ENCODE results near the gene LDLRAD4.
A peak's percentile ranks its signal among the peaks of the same experiment; 100 is the strongest.

Gene LDLRAD4

GRCh38 chr18:13422541-13423147 is 204.1 kb downstream of the LDLRAD4 start:
- no peak for DNase-seq (ENCODE audit: low read depth in 4 of 4, low spot score in 1 of 4)

- DNase-seq (ENCODE audit: low read depth in 4 of 4, low spot score in 1 of 4), result no peak
Measured at GRCh38 chr18:13423352-13423751, 204.8 kb downstream of the LDLRAD4 start.

GRCh38 chr18:13424363-13424762 is 205.8 kb downstream of the LDLRAD4 start:
- no peak for DNase-seq (ENCODE audit: low read depth in 4 of 4, low spot score in 1 of 4)

GRCh38 chr18:13425357-13426091 is 207.0 kb downstream of the LDLRAD4 start:
- no peak for DNase-seq (ENCODE audit: low read depth in 4 of 4, low spot score in 1 of 4)

GRCh38 chr18:13427354-13427753 is 208.8 kb downstream of the LDLRAD4 start:
- no peak for DNase-seq (ENCODE audit: low read depth in 4 of 4, low spot score in 1 of 4)

- no peak for DNase-seq (ENCODE audit: low read depth in 4 of 4, low spot score in 1 of 4)
Measured at GRCh38 chr18:13428319-13428718, 209.8 kb downstream of the LDLRAD4 start.

GRCh38 chr18:13429016-13429415 is 210.5 kb downstream of the LDLRAD4 start:
- no peak for DNase-seq (ENCODE audit: low read depth in 4 of 4, low spot score in 1 of 4)

- no peak for DNase-seq (ENCODE audit: low read depth in 4 of 4, low spot score in 1 of 4)
Measured at GRCh38 chr18:13429884-13430510, 211.4 kb downstream of the LDLRAD4 start.

- DNase-seq (ENCODE audit: low read depth in 4 of 4, low spot score in 1 of 4), result no peak
Measured at GRCh38 chr18:13430663-13431062, 212.1 kb downstream of the LDLRAD4 start.

- DNase-seq (ENCODE audit: low read depth in 4 of 4, low spot score in 1 of 4), result no peak
Measured at GRCh38 chr18:13431886-13432285, 213.3 kb downstream of the LDLRAD4 start.

GRCh38 chr18:13433125-13433524 is 214.6 kb downstream of the LDLRAD4 start:
- DNase-seq (ENCODE audit: low read depth in 4 of 4, low spot score in 1 of 4), result no peak

- no peak for DNase-seq (ENCODE audit: low read depth in 4 of 4, low spot score in 1 of 4)
Measured at GRCh38 chr18:13433685-13434084, 215.1 kb downstream of the LDLRAD4 start.

GRCh38 chr18:13434854-13435253 is 216.3 kb downstream of the LDLRAD4 start:
- DNase-seq (ENCODE audit: low read depth in 4 of 4, low spot score in 1 of 4), result no peak

- DNase-seq (ENCODE audit: low read depth in 4 of 4, low spot score in 1 of 4), result no peak
Measured at GRCh38 chr18:13435586-13436333, 217.2 kb downstream of the LDLRAD4 start.

GRCh38 chr18:13436576-13436975 is 218.0 kb downstream of the LDLRAD4 start:
- DNase-seq (ENCODE audit: low read depth in 4 of 4, low spot score in 1 of 4), result no peak

- no peak for DNase-seq (ENCODE audit: low read depth in 4 of 4, low spot score in 1 of 4)
Measured at GRCh38 chr18:13437034-13437433, 218.5 kb downstream of the LDLRAD4 start.

GRCh38 chr18:13437796-13438506 is 219.4 kb downstream of the LDLRAD4 start:
- peak in 3 of 4 experiments; percentile 14 to 38 (median 25) for DNase-seq (ENCODE audit: low read depth in 4 of 4, low spot score in 1 of 4)

GRCh38 chr18:13438507-13439056 is 220.0 kb downstream of the LDLRAD4 start:
- DNase-seq (ENCODE audit: low read depth in 4 of 4, low spot score in 1 of 4), result no peak

GRCh38 chr18:13439461-13439860 is 220.9 kb downstream of the LDLRAD4 start:
- DNase-seq (ENCODE audit: low read depth in 4 of 4, low spot score in 1 of 4), result no peak

Measured in stimulated activated CD4-positive, alpha-beta T cell treated with anti-CD3 and anti-CD28 coated beads, Interleukin-1b, Interleukin-23, amount 100 ng/mL, for 24 hours (primary cell).